Measurements from ENCODE around the gene IMPDH1. TPM values are rescaled to one million over a fixed set of nuclear protein-coding genes. Genes with fewer than 3 reads are reported as not detected.

IMPDH1 gene
- total and polyA plus RNA-seq, 12 donors: 9.3 to 32.8 (median 17.1) TPM

DNA sequence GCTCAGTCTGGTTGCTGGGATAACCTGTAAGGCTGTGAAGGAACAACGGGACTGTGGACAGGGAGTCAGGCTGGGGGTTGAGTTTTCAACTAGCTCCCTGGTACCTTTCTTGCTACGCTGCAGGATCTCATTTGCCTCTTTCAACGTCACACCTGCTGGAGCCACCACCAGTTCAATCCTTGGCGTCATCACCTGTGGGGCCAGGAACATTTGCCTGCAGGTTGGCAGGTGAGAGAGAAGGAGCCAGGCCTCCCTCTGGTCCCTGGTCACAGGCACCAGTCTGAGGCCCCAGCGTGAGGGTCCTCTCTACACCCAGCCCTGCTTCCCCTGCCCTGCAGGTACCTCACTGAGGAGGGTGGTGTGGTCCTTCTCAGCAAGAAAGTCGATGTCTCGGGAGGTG, 9.8 kb downstream of the IMPDH1 start:
- ATAC-seq (no peak), DNase-seq (no peak)
- Histone ChIP-seq H3K4me3 (no peak overlapping the region), H3K4me1 (peaks cover 4 to 16% (median 12%) of the 10 kb centered on the region in 9 donors), H3K9me3 (no peaks in the 10 kb centered on the region), H3K27me3 (no peaks in the 10 kb centered on the region), H3K36me3 (peaks cover 0 to 90% (median 14%) of the 10 kb centered on the region in 9 donors), H3K27ac (no peak overlapping the region)
- TF ChIP-seq, protein P1, sequence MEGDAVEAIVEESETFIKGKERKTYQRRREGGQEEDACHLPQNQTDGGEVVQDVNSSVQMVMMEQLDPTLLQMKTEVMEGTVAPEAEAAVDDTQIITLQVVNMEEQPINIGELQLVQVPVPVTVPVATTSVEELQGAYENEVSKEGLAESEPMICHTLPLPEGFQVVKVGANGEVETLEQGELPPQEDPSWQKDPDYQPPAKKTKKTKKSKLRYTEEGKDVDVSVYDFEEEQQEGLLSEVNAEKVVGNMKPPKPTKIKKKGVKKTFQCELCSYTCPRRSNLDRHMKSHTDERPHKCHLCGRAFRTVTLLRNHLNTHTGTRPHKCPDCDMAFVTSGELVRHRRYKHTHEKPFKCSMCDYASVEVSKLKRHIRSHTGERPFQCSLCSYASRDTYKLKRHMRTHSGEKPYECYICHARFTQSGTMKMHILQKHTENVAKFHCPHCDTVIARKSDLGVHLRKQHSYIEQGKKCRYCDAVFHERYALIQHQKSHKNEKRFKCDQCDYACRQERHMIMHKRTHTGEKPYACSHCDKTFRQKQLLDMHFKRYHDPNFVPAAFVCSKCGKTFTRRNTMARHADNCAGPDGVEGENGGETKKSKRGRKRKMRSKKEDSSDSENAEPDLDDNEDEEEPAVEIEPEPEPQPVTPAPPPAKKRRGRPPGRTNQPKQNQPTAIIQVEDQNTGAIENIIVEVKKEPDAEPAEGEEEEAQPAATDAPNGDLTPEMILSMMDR (IDR thresholded peaks at IDR 0.05): no peak
- 97% methylated on average over 7 of the region's 7 CpGs for WGBS, 2 donors
- intact Hi-C loops (cut with DNase I): loop anchor here in 7 of 10 donors (1.0 to 2.0 kb wide), 6 partner anchors 23 to 61 kb away; no protein-coding TSS in a partner anchor

DNA sequence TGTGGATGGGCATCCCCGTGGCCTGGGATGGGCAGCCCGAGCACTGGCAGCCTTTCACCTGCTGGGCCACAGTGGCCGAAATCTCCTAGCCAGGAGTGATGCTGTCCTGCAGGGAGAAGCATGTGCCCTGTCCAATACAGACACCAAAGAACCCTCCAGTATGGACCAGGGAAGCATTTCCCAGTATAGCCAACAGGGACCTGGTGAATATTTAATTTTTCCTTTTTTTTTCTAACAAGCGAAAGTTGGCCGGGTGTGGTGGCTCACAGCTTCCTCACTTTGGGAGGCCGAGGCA, 11.0 kb downstream of the IMPDH1 start:
- no peaks in the 10 kb centered on the region for H3K9me3 ChIP-seq
- TF ChIP-seq, protein P1 (IDR thresholded peaks at IDR 0.05): peak in 2 of 9 donors; percentile 1 to 4
- no peak overlapping the region for H3K4me3 ChIP-seq
- H3K36me3 ChIP-seq: peaks cover 0 to 98% (median 20%) of the 10 kb centered on the region in 9 donors
- intact Hi-C loops (cut with DNase I): loop anchor here in 7 of 10 donors (1.0 to 2.0 kb wide), 7 partner anchors 24 to 62 kb away; no protein-coding TSS in a partner anchor
- WGBS, 2 donors: 49 to 55% methylated on average over 6 of the region's 6 CpGs
- H3K27ac ChIP-seq: no peak overlapping the region
- H3K27me3 ChIP-seq: no peaks in the 10 kb centered on the region
- DNase-seq (no peak), ATAC-seq (peak in 3 of 8 donors; percentile 8 to 30 (median 17))
- H3K4me1 ChIP-seq: peaks cover 0 to 4% (median 0%) of the 10 kb centered on the region in 9 donors

DNA sequence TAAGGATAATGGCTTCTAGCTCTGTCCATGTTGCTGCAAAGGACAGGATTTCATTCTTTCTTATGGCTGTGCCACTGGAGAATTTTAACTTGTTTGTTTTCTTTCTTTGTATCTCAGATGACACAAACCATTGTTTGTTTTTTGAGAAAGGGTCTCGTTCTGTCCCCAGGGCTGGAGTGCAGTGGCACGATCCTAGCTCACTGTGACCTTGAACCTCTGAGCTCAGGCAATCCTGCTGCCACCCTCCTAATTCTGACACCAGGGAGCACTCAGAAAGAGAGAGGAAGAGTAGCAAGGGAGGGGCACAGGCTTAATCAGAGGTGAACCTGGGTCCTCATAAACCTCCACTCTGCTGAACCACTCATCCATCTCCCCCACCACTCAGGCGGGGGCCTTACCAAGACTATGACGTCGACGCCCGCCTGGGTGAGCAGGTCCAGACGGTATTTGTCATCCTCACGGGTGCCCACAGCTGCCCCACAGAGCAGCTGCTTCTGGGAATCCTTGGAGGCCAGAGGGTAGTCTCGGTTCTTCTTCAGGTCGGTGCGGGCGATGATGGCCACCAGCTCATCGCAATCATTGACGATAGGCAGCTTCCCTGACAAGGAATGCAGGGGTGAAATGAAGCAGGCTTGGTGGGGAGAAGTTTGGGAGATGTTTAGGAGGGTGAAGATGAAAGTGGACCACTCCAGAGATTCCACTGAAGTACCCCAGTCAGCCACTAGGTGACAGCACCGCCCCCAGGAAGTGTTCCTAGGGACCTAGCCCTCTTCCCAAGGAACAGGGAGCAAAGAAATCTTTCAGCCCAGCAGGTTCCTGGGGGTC, 11.6 kb downstream of the IMPDH1 start:
- intact Hi-C loops (cut with DNase I): loop anchor here in 7 of 10 donors (1.0 to 2.0 kb wide), 7 partner anchors 25 to 63 kb away; no protein-coding TSS in a partner anchor
- 65 to 70% methylated on average over 16 of the region's 16 CpGs for WGBS, 2 donors
- H3K36me3 ChIP-seq: peaks cover 0 to 100% (median 22%) of the 10 kb centered on the region in 9 donors

DNA sequence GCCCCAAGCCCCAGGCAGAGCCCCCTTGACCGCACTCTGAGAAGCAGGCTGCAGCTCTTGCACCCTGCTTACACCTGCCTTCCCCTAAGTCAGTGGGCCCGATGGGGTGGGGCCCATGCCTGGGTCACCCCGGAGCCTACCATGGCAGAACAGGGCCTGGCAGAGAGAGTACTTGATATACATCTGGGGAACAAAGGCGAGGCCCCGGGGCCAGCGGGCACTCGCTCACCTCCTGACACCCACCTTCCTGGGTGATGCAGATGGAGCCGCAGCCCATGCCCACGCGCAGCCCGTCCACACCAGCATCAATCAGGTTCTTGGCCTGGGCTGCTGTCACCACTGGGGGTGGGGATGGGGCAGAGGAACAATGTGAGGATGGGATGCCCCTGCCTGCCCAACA, 13.4 kb downstream of the IMPDH1 start:
- no peaks in the 10 kb centered on the region for H3K27me3 ChIP-seq
- ATAC-seq (no peak), DNase-seq (no peak)
- TF ChIP-seq, protein P1 (IDR thresholded peaks at IDR 0.05): no peak
- peaks cover 0 to 100% (median 22%) of the 10 kb centered on the region in 9 donors for H3K36me3 ChIP-seq
- H3K9me3 ChIP-seq: no peaks in the 10 kb centered on the region
- intact Hi-C loops (cut with DNase I): no loop called here
- no peak overlapping the region for H3K4me3 ChIP-seq
- 96 to 97% methylated on average over 11 of the region's 11 CpGs for WGBS, 2 donors
- no peak overlapping the region for H3K27ac ChIP-seq
- H3K4me1 ChIP-seq: no peaks in the 10 kb centered on the region

More for the DNA sequence above, 11.6 kb downstream of the IMPDH1 start:
- Histone ChIP-seq H3K9me3 (no peaks in the 10 kb centered on the region), H3K4me1 (no peaks in the 10 kb centered on the region), H3K27ac (no peak overlapping the region), H3K4me3 (no peak overlapping the region), H3K27me3 (no peaks in the 10 kb centered on the region)
- peak; percentile 56 to 64 for DNase-seq
- peak in 7 of 8 donors; percentile 26 to 73 (median 65) for ATAC-seq
- TF ChIP-seq, protein P1 (IDR thresholded peaks at IDR 0.05): peak; percentile 86 to 97 (median 94)
